PC-3 (cell line): ENCODE measurements around the gene KDM4C. TPM values are rescaled to one million over a fixed set of nuclear protein-coding genes. Genes with fewer than 3 reads are reported as not detected.
"Not testable (repeated sequence)": the region's sequence is repeated elsewhere in the genome, so short reads cannot be mapped to it uniquely, and the experiment has no call there.

ENCODE experiments used
- ATAC-seq: fragments of 200-7000 bp; cut with Tn5 transposase; 2 replicates; pipeline ENCODE4 v1.9.1; 2020; ENCODE audit warnings: mild to moderate bottlenecking, moderate library complexity
- BruUV-seq: library from RNA; stranded (reverse); fragments of 400-500 nt; replicated peaks from 2 replicates; lab custom pipeline; 2021; lab: Mats Ljungman, UMichigan
- CTCF ChIA-PET: fragments of 300-600 bp; sonication (Branson Sonifier 250); formaldehyde crosslinking; loops from one replicate; lab custom pipeline; 2022; ENCODE audit warnings: antibody characterized with exemption; lab: Charles Lee
- POLR2A ChIA-PET: fragments of 300-600 bp; sonication (Branson Sonifier 250); formaldehyde crosslinking; loops from one replicate; lab custom pipeline; 2022; ENCODE audit warnings: antibody characterized with exemption; ENCODE audit not compliant: unreplicated experiment; lab: Charles Lee
- DNase-seq: peaks from one replicate; pipeline ENCODE4 v3.0.0-alpha.2; 2015
- H2AFZ ChIP-seq: fragments of 300-600 bp; sonication (generic); 2 replicates; pipeline ENCODE4 v1.6.0; 2016; ENCODE audit warnings: antibody characterized with exemption, low read length
- H3F3A ChIP-seq: fragments of 300-600 bp; sonication (generic); one replicate; pipeline ENCODE4 v1.6.0; 2017; ENCODE audit warnings: antibody characterized with exemption, low read length, control low read depth, mild to moderate bottlenecking; ENCODE audit not compliant: unreplicated experiment
- H3K27ac ChIP-seq: fragments of 300-600 bp; sonication (generic); 2 replicates; pipeline ENCODE4 v1.5.1; 2016; ENCODE audit warnings: mild to moderate bottlenecking, low read length
- H3K27me3 ChIP-seq: fragments of 300-600 bp; sonication (generic); 2 replicates; pipeline ENCODE4 v1.6.1; 2016; ENCODE audit warnings: low read length, mixed read lengths
- H3K36me3 ChIP-seq: fragments of 300-600 bp; sonication (generic); 2 replicates; pipeline ENCODE4 v1.6.1; 2016; ENCODE audit warnings: low read depth, mixed run types, low read length, mixed read lengths
- H3K4me1 ChIP-seq: fragments of 300-600 bp; sonication (generic); 2 replicates; pipeline ENCODE4 v1.5.1; 2016; ENCODE audit warnings: low read length; ENCODE audit not compliant: insufficient read depth
- H3K4me2 ChIP-seq: fragments of 300-600 bp; sonication (generic); 2 replicates; pipeline ENCODE4 v1.6.0; 2016; ENCODE audit warnings: low read length
- H3K4me3 ChIP-seq: fragments of 300-600 bp; sonication (generic); 2 replicates; pipeline ENCODE4 v1.5.1; 2016; ENCODE audit warnings: mild to moderate bottlenecking, low read length, mixed read lengths
- H3K79me2 ChIP-seq: fragments of 300-600 bp; sonication (generic); 2 replicates; pipeline ENCODE4 v1.6.1; 2017; ENCODE audit warnings: low read length, mixed read lengths
- H3K9ac ChIP-seq: fragments of 300-600 bp; sonication (generic); 2 replicates; pipeline ENCODE4 v1.6.0; 2016; ENCODE audit warnings: mild to moderate bottlenecking, low read length
- H3K9me2 ChIP-seq: fragments of 300-600 bp; sonication (generic); replicated peaks from 2 replicates; pipeline ENCODE4 v1.6.1; 2016; ENCODE audit warnings: mixed run types, low read length, mixed read lengths
- H3K9me3 ChIP-seq: fragments of 300-600 bp; sonication (generic); 2 replicates; pipeline ENCODE4 v1.6.1; 2016; ENCODE audit warnings: low read length, mixed read lengths
- H4K20me1 ChIP-seq: fragments of 300-600 bp; sonication (generic); 2 replicates; pipeline ENCODE4 v1.6.1; 2016; ENCODE audit warnings: low read length, mixed read lengths
- EZH2 ChIP-seq: fragments of 300-600 bp; sonication (generic); IDR thresholded peaks from one replicate; pipeline ENCODE4 v1.6.1; 2017; ENCODE audit warnings: antibody characterized with exemption, mild to moderate bottlenecking, low read length; ENCODE audit not compliant: unreplicated experiment
- EZH2phosphoT487 ChIP-seq: fragments of 300-600 bp; sonication (generic); IDR thresholded peaks from 2 replicates; pipeline ENCODE4 v1.6.1; 2018; ENCODE audit warnings: mild to moderate bottlenecking, antibody characterized with exemption, low read length, borderline replicate concordance
- intact Hi-C: fragments of 100-400 bp; cut with micrococcal nuclease; formaldehyde crosslinking; loops from 2 replicates; pipeline ENCODE4 v1.9.0; 2023
- total RNA-seq: library from RNA; depleted of rRNA; stranded (reverse); fragments of >200 nt; gene quantifications from 2 replicates; pipeline ENCODE4 v1.2.3, GENCODE V29; 2014
- TF ChIP-seq, protein P1 (sequence below): fragments of 300-600 bp; sonication (generic); conservative IDR thresholded peaks from 2 replicates; pipeline ENCODE4 v1.5.1; 2017; ENCODE audit warnings: antibody characterized with exemption, low read depth, mild to moderate bottlenecking, low read length

Gene KDM4C
- total RNA-seq, 1 experiment from 2014 or later, result 27.0 TPM

DNA sequence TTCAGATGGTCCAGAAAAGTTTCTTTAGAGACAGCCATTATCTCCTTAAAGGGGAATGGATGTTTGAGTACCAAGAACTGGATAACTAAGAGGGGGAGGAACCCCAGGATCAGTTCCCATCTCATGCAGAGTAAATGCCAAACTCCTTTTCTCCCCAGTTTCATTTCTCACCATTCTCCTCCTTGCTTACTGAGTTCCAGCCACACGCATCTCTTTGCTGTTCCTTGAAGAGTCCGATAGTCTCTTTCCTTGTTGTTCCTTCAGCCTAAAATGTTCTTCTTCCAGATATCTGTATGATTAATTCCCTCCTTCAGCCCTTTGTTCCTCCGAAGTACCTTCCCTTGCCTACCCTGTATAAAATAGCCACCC, 30.0 kb downstream of the KDM4C start:
- Histone ChIP-seq H3K9me3 (no peaks in the 10 kb centered on the region), H3K27ac (peak overlapping the region; percentile 36; the same call in 1 of the 2 replicates), H3K27me3 (no peaks in the 10 kb centered on the region), H3K4me1 (peaks cover 19% of the 10 kb centered on the region), H3K4me2 (peak overlapping the region; percentile 66), H3K79me2 (peaks cover 79% of the 10 kb centered on the region), H4K20me1 (no peaks in the 10 kb centered on the region), H3F3A (no peaks in the 10 kb centered on the region), H3K9me2 (no peaks in the 10 kb centered on the region), H2AFZ (no peak overlapping the region), H3K9ac (no peak overlapping the region), H3K4me3 (peak overlapping the region; percentile 33; the same call in 1 of the 2 replicates), H3K36me3 (no peaks in the 10 kb centered on the region)
- no peak for TF ChIP-seq EZH2phosphoT487
- TF ChIP-seq EZH2, result no peak
- TF ChIP-seq, protein P1, sequence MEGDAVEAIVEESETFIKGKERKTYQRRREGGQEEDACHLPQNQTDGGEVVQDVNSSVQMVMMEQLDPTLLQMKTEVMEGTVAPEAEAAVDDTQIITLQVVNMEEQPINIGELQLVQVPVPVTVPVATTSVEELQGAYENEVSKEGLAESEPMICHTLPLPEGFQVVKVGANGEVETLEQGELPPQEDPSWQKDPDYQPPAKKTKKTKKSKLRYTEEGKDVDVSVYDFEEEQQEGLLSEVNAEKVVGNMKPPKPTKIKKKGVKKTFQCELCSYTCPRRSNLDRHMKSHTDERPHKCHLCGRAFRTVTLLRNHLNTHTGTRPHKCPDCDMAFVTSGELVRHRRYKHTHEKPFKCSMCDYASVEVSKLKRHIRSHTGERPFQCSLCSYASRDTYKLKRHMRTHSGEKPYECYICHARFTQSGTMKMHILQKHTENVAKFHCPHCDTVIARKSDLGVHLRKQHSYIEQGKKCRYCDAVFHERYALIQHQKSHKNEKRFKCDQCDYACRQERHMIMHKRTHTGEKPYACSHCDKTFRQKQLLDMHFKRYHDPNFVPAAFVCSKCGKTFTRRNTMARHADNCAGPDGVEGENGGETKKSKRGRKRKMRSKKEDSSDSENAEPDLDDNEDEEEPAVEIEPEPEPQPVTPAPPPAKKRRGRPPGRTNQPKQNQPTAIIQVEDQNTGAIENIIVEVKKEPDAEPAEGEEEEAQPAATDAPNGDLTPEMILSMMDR, result no peak
- ChIA-PET CTCF (no interaction called here), POLR2A (no interaction called here)
- intact Hi-C loops, result no loop called here
- DNase-seq (no peak), ATAC-seq (peak; percentile 23; the same call in 1 of the 2 replicates)
- BruUV-seq, result no TSS peak

DNA sequence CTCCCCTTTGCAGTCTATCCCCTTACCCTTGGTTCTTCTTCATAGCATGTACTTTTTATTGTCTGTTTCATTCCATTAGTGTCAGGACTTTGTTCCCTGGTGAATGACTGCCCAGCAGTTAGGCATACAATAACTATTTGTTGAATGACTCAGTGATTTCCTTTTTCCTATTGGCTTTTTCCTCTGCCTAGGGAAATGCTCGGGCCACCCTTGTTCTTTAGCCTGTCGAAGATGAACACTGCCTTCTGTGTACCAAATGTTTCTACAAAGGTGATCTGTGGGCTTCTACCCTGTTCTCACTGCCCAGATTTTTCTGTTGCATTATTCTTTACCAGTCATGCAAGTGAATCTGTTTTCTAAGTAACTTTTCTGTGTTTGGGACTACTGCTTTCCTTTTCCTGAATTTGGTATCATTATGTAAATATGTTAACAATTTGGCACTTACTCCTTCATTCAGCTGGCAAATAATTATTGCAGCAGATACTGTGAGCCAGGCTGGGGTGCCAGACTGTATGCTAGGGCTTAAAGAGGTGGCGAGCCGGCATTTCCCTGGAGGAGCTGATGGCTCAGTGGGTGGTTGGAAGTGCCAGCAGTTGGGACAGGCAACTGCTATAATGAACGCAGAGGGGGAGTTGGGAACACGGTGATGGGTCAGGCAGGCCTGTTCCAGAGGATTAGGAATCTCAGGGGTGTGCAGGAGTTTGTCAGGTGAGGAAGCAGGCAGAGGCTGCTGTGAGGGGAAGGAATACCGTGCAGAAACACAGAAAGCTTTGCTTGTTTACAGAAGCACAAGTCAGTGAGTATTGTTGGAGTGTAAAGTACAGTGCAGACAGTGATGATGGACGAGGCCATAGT, 30.6 kb downstream of the KDM4C start:
- Histone ChIP-seq H3K4me2 (peak overlapping the region; percentile 66), H3K27me3 (no peaks in the 10 kb centered on the region), H4K20me1 (no peaks in the 10 kb centered on the region), H3K79me2 (peaks cover 74% of the 10 kb centered on the region), H3K9ac (no peak overlapping the region), H3K27ac (peak overlapping the region; percentile 36), H3K9me2 (no peaks in the 10 kb centered on the region), H3K36me3 (no peaks in the 10 kb centered on the region), H3K4me3 (peak overlapping the region; percentile 33), H3K4me1 (peaks cover 19% of the 10 kb centered on the region), H2AFZ (peak overlapping the region; percentile 27; the same call in 1 of the 2 replicates), H3K9me3 (no peaks in the 10 kb centered on the region), H3F3A (no peaks in the 10 kb centered on the region)
- ChIA-PET CTCF (no interaction called here), POLR2A (no interaction called here)
- TF ChIP-seq, protein P1, result no peak
- no peak for TF ChIP-seq EZH2
- no peak for TF ChIP-seq EZH2phosphoT487
- DNase-seq, result peak; percentile 76
- no TSS peak for BruUV-seq
- intact Hi-C loops, result no loop called here
- peak; percentile 96 for ATAC-seq

DNA sequence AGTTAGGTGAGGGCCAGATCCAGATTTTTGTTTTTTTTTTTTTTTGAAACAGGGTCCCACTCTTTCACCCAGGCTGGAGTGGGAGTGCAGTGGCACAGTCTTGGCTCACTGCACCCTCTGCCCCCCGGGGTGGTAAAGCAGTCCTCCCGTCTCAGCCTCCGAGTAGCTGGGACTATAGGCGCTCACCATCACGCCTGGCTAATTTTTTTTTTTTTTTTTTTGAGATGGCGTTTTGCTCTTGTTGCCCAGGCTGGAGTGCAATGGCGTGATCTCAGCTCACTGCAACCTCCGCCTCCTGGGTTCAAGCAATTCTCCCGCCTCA, 31.2 kb downstream of the KDM4C start:
- H2AFZ ChIP-seq, H3K27me3 ChIP-seq, CTCF ChIA-PET, ATAC-seq, H3K9me2 ChIP-seq, H3K4me2 ChIP-seq, H3F3A ChIP-seq, DNase-seq, BruUV-seq, intact Hi-C loops, H3K9ac ChIP-seq, POLR2A ChIA-PET, H3K4me3 ChIP-seq, H3K9me3 ChIP-seq, H3K27ac ChIP-seq, H4K20me1 ChIP-seq, H3K36me3 ChIP-seq: not testable (repeated sequence)
- H3K79me2 ChIP-seq, result peaks cover 68% of the 10 kb centered on the region
- H3K4me1 ChIP-seq, result peaks cover 19% of the 10 kb centered on the region
